NCI-H1417 treated with DMSO at 0.1 percent for 48 hours (cell line): ENCODE measurements around the gene PES1.
"Not testable (repeated sequence)": the region's sequence is repeated elsewhere in the genome, so short reads cannot be mapped to it uniquely, and the experiment has no call there.

Experiments used
- DNase-seq: peaks from one replicate; lab custom pipeline; 2025; lab: John Stamatoyannopoulos, UW

PES1 gene

GRCh38 chr22:30591588-30592359 lies at the start of gene PES1:
Gene PES1 (minus strand): TSS chr22:30591910. CDS start chr22:30591833, 77 bp downstream.
- peak; percentile 79 for DNase-seq

DNA sequence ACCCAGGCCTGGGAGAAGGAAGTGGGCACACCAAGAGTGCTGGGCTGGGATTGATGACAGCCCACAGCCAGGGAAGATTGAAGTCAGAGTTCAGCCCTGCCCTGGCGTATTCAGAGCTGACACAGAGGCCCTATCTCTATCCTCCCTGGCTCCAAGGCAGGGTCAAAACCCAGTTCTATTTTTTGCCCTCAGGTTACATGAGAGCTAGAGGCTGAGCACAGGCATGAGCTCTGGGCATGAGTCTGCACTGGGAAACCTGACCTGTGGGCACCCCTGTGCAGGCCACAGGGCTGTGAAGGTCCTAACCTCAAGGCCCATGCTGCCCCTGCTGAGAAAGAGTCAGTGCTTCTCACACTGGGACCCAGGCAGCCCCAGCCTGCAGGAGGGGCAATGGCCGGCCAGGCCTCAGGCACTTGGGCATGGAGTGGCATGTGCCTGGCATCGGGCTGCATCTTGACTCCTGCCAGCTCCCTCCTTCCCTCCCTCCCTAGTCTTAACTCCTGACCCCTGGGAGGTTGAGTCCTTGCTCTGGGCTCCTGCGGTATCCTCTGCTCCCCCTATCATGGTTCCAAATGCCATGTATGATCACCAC lies 49.2 kb upstream of the PES1 start:
- no peak for DNase-seq

- DNase-seq: no peak
These were observed 48.7 kb upstream of the PES1 start for GRCh38 chr22:30640361-30640760.

- no peak for DNase-seq
These were observed 46.0 kb upstream of the PES1 start for GRCh38 chr22:30637701-30638114.

DNA sequence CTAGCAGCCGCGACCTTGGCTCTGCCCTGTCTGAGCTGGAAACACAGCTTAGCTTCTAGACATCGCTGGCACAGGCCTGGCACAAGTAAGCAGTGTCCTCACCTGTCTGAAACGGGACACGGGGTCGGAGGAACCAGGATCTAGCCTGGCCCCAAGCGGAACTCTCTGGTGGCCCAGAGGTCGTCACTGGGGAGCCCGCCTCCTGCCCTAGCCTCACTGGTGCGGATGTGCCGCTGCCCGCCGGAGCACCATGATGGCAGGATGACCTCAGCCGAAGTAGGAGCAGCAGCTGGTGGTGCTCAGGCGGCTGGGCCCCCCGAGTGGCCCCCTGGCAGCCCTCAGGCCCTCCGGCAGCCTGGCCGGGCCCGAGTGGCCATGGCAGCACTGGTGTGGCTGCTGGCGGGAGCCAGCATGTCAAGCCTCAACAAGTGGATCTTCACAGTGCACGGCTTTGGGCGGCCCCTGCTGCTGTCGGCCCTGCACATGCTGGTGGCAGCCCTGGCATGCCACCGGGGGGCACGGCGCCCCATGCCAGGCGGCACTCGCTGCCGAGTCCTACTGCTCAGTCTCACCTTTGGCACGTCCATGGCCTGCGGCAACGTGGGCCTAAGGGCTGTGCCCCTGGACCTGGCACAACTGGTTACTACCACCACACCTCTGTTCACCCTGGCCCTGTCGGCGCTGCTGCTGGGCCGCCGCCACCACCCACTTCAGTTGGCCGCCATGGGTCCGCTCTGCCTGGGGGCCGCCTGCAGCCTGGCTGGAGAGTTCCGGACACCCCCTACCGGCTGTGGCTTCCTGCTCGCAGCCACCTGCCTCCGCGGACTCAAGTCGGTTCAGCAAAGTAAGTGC lies 44.7 kb upstream of the PES1 start:
- no peak for DNase-seq

DNA sequence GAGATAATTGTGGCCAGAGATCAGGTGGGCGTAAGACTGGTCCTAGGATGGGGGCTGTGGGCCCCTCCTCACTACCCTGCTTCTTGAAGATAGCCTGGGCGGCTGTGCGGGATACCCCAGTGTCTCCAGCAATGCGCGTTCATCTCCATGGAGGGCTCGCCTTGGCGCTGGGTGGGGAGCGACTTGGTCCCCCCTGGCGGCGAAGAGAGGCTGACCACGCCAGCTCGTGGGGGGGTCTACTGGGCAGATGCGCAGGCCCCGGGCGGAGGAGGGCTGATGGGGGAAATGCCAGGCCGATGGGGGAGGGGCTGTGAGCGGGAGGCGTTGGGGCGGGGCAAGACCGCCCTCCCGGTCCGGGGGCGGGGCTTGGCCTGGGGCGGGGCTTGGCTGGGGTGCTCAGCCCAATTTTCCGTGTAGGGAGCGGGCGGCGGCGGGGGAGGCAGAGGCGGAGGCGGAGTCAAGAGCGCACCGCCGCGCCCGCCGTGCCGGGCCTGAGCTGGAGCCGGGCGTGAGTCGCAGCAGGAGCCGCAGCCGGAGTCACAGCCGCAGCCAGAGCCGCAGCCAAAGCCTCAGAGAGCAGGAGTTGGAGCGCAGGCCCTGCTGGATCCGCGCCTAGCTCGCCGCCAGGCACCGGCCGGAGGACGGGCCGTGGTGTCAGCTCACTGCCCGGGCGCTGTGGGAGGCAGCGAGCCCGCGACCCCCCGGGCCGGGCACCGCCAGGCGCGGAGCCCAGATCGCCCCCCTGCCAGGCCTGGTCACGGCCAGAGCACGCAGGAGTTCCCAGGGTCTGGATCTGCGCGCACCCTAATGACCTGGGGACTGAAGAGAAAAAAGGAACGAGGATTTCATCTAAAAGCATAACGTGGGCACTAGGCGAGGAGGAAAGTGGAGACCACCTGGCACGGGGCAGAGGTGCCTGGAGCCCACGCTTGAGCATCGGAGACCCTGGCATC lies 43.8 kb upstream of the PES1 start, which contains the start of gene SLC35E4:
SLC35E4 (plus strand) TSS at position 509 of the 953 bp plus-strand sequence. CDS start 670 bp downstream, outside the sequence.
- DNase-seq: peak; percentile 17

GRCh38 chr22:30634471-30635233 lies 42.9 kb upstream of the PES1 start:
- DNase-seq: peak; percentile 17

DNA sequence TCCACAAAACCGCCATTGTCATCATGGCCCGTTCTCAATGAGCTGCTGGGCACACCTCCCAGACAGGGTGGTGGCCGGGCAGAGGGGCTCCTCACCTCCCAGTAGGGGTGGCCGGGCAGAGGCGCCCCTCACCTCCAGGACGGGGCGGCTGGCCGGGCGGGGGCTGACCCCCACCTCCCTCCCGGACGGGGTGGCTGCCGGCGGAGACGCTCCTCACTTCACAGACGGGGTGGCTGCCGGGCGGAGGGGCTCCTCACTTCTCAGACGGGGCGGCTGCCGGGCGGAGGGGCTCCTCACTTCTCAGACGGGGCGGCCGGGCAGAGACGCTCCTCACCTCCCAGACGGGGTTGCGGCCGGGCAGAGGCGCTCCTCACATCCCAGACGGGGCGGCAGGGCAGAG lies 39.8 kb upstream of the PES1 start:
- not testable (repeated sequence) for DNase-seq

DNA sequence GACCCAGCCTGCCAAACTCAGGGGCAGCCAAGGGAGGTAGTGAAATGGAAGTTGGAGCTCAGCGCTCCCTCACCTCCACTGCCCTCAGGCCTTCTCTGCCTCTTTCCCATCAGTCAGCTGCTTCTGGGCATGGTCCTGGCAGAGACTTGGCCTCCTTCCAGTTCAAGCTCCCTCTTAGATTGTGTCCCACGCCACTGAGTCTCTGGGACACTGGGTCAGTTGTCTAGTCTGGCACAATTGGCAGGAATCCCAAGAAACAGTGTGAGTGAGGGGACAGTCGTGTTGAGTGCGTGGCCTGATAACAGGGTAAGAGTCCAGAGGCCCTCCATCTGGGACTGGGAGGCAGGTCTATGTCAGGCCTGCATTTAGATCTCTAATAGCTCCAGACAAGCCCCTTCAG lies 36.8 kb upstream of the PES1 start:
- DNase-seq: no peak

DNA sequence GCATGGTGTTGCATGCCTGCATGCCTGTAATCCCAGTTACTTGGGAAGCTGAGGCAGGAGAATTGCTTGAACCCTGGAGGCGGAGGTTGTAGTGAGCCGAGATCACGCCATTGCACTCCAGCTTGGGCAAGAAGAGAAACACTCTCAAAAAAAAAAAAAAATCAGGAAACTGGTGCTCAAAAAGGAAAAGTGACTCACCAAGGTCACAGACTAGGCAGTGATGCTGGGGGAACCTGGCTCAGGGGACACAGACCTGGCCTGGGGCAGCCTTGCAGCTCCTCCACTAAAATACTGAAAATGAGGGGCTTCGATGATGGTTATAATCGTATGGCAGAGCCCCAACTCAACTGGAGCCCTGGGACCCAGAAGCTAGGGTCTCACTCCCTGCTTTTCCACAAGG lies 35.8 kb upstream of the PES1 start:
- no peak for DNase-seq

DNA sequence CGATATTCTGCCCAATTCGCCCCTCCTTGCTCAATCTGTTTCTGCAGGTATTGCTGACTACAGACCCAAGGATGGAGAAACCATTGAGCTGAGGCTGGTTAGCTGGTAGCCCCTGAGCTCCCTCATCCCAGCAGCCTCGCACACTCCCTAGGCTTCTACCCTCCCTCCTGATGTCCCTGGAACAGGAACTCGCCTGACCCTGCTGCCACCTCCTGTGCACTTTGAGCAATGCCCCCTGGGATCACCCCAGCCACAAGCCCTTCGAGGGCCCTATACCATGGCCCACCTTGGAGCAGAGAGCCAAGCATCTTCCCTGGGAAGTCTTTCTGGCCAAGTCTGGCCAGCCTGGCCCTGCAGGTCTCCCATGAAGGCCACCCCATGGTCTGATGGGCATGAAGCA lies 34.7 kb upstream of the PES1 start:
- no peak for DNase-seq

DNA sequence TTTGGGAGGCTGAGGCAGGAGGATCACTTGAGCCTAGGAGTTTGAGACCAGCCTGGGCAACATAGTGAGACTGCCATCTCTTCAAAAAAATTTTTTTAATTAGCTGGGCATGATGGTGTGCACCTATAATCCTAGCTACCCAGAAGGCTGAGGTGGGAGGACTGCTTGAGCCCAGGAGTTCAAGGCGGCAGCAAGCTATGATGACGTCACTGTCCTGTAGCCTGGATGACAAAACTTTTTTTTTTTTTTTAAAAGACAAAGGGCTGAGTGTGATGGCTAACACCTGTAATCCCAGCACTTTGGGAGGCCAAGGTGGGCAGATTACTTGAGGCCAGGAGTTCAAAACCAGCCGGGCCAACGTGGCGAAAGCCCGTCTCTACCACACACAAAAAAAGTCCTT lies 28.2 kb upstream of the PES1 start:
- DNase-seq: not testable (repeated sequence)

DNA sequence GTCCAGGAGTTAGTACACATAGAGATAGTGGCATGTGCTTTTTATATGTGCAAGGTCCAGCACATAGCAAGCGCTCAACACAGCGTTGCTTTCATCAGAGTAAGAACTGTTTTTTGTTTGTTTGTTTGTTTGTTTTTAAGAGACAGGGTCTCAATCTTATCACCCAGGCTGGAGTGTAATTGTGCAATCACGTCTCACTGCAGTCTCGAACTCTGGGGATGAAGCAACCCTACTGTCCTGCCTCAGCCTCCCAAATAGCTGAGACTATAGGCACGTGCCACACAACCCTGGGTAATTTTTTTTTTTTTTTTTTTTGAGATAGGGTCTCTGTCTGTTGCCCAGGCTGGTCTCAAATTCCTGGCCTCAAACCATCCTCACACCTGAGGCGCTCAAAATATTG lies 26.1 kb upstream of the PES1 start:
- DNase-seq: no peak

DNA sequence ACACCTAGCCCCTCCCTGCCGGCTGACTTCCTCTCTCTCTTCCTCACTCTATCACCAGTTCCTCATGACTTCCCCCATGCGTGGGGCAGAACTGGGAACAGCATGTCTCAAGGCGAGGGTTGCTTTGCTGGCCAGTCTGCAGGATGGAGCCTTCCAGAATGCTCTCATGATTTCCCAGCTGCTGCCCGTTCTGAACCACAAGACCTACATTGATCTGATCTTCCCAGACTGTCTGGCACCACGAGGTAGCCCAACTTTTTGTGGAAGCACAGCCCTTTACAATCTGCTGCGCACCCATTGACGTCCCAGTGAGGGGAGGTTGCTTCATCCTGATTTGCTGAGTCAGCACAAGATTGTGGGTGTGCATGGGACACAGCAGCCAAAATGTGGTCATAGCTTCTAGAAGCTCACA lies 23.8 kb upstream of the PES1 start:
- DNase-seq: no peak

GRCh38 chr22:30614879-30615278 lies 23.2 kb upstream of the PES1 start:
- DNase-seq: no peak

DNA sequence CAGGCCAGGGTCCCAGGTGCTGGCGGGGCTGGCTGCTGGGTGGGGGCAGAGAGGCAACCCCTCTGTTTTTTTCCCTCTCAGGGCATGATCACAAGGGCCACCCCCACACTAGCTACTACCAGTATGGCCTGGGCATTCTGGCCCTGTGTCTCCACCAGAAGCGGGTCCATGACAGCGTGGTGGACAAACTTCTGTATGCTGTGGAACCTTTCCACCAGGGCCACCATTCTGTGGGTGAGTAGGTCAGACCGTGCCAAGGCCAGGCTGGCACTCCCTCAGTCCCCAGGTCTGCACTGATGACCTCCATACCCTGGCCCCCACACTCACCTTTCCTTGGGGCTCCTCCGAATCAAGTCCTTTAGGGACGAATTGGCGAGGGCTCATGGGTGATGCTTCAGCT lies 22.6 kb upstream of the PES1 start:
- DNase-seq: no peak

- DNase-seq: no peak
These were observed 21.1 kb upstream of the PES1 start for GRCh38 chr22:30612789-30613188.

GRCh38 chr22:30611197-30611596 lies 19.5 kb upstream of the PES1 start:
- DNase-seq: no peak

DNA sequence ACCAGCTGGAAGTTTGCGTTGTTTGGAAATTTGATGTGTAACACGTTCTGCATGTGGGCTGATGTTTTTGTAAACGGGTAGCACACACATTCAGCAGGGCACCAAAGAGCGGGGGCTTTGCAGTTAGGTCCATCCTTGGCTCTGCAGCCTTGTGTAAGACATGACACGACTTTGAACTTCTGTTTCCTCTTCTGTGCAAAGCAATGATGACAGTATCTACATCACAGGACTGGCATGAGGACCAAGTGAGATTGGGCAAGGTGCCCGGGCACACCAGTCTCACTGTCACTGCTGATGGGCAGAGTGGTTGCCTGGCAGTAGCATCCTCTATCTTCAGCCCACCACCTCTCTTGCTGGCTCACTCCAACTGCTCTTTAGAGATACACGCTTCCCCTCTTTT lies 18.6 kb upstream of the PES1 start:
- DNase-seq: no peak

GRCh38 chr22:30609260-30610185 lies 17.8 kb upstream of the PES1 start:
- DNase-seq: no peak
